Measurements from ENCODE around the gene LAMP5. TPM values are rescaled to one million over a fixed set of nuclear protein-coding genes. Genes with fewer than 3 reads are reported as not detected.

Gene LAMP5
- total and polyA plus RNA-seq, 2 of the 13 experiments (the other 11 are each of a cell fraction or from before 2014, with no cell fraction given), result not detected

GRCh38 chr20:9566977-9567376 is 52.6 kb downstream of the LAMP5 start (continued):
- TF ChIP-seq ZNF142 (CRISPR knock-in tag; IDR thresholded peaks at IDR 0.05) (no peak), AKAP8 (CRISPR knock-in tag; IDR thresholded peaks at IDR 0.05) (no peak), NBN (conservative IDR thresholded peaks at IDR 0.05) (no peak), ZSCAN21 (CRISPR knock-in tag; IDR thresholded peaks at IDR 0.05; ENCODE audit: borderline replicate concordance) (no peak)

- intact Hi-C loops (cut with micrococcal nuclease; ENCODE audit: unreplicated experiment), result no loop called here
- no peak for TF ChIP-seq LCORL (IDR thresholded peaks at IDR 0.05)
- TF ChIP-seq LCORL (CRISPR knock-in tag; IDR thresholded peaks at IDR 0.05), result no peak
- no peak for TF ChIP-seq ZFAT (CRISPR knock-in tag; conservative IDR thresholded peaks at IDR 0.05)
- no peak for TF ChIP-seq ZFP36L2 (CRISPR knock-in tag; IDR thresholded peaks at IDR 0.05)
- TF ChIP-seq ZNF616 (CRISPR knock-in tag; IDR thresholded peaks at IDR 0.05; ENCODE audit: low read depth), result no peak
- no peak for TF ChIP-seq ZNF710 (CRISPR knock-in tag; IDR thresholded peaks at IDR 0.05; ENCODE audit: borderline replicate concordance)
- TF ChIP-seq ZSCAN20 (CRISPR knock-in tag; IDR thresholded peaks at IDR 0.05; ENCODE audit: borderline replicate concordance), result no peak
- no peak for TF ChIP-seq GTF3A (CRISPR knock-in tag; conservative IDR thresholded peaks at IDR 0.05)
- Histone ChIP-seq H3K4me2 (ENCODE audit: low read depth, low read length) (no peak overlapping the region), H3K36me3 (replicated peaks in 1 of 2; ENCODE audit: control insufficient read depth in 1 of 2, insufficient read depth in 2 of 2, low read length in 2 of 2) (no peaks in the 10 kb centered on the region), H4K20me1 (ENCODE audit: insufficient read depth, low read length) (no peaks in the 10 kb centered on the region), H2AFZ (ENCODE audit: low read length) (no peak overlapping the region), H3K79me2 (ENCODE audit: insufficient read depth, low read length) (no peaks in the 10 kb centered on the region), H3K9ac (ENCODE audit: insufficient read depth, low read depth, low read length) (no peak overlapping the region), H3K9me3 (ENCODE audit: low read length) (no peaks in the 10 kb centered on the region), H3K27me3 (ENCODE audit: control insufficient read depth in 1 of 2, insufficient read depth in 2 of 2, low read length in 2 of 2) (no peaks in the 10 kb centered on the region; a peak in 1 of 5 replicates), H3K4me3 (replicated peaks in 1 of 3; ENCODE audit: insufficient read depth in 1 of 3, low read depth in 2 of 3, low read length in 3 of 3) (no peak overlapping the region), H3K4me1 (ENCODE audit: insufficient read depth, low read length) (no peaks in the 10 kb centered on the region), H3K27ac (ENCODE audit: extremely low read length, insufficient read depth, low read length) (no peak overlapping the region)
- no TSS peak for BruUV-seq (replicated peaks)
- POLR2A ChIA-PET, result no interaction called here
- in situ Hi-C loops (cut with HindIII; ENCODE audit: extremely low pct_ligation_motif_present, low pct_unique_long_range_greater_than_20kb), result no loop called here
- no peak for FAIRE-seq
- no peak for ATAC-seq
- 2% methylated on average over 2 of the region's 2 CpGs for WGBS (ENCODE audit: low lambda C conversion rate)
- CTCF ChIA-PET (ENCODE audit: low intra/inter-chr PET ratio, low total read pairs), result no interaction called here
- DNase-seq (ENCODE audit: low spot score), result no peak
Observed at GRCh38 chr20:9570612-9571011, 56.2 kb downstream of the LAMP5 start.
